GM12872 (cell line): ENCODE measurements around the gene UFSP2.

ENCODE experiments used
- TF ChIP-seq, protein P1 (sequence below): IDR thresholded peaks from 3 replicates; pipeline ENCODE4 v1.5.1; 2011; ENCODE audit warnings: low read depth, mild to moderate bottlenecking, low read length, moderate library complexity; ENCODE audit not compliant: insufficient read depth

The UFSP2 gene

GRCh38 chr4:185351691-185352090, 74.1 kb downstream of the UFSP2 start:
- TF ChIP-seq, protein P1, sequence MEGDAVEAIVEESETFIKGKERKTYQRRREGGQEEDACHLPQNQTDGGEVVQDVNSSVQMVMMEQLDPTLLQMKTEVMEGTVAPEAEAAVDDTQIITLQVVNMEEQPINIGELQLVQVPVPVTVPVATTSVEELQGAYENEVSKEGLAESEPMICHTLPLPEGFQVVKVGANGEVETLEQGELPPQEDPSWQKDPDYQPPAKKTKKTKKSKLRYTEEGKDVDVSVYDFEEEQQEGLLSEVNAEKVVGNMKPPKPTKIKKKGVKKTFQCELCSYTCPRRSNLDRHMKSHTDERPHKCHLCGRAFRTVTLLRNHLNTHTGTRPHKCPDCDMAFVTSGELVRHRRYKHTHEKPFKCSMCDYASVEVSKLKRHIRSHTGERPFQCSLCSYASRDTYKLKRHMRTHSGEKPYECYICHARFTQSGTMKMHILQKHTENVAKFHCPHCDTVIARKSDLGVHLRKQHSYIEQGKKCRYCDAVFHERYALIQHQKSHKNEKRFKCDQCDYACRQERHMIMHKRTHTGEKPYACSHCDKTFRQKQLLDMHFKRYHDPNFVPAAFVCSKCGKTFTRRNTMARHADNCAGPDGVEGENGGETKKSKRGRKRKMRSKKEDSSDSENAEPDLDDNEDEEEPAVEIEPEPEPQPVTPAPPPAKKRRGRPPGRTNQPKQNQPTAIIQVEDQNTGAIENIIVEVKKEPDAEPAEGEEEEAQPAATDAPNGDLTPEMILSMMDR: no peak
